ENCODE data around the gene RTN3. TPM values are rescaled to one million over a fixed set of nuclear protein-coding genes. Genes with fewer than 3 reads are reported as not detected.
A peak's percentile ranks its signal among the peaks of the same experiment; 100 is the strongest.

Gene RTN3
- total and polyA plus RNA-seq, 9 of the 15 experiments (the other 6 are each of a cell fraction or from before 2014, with no cell fraction given), result 41.6 to 169 (median 93.5) TPM

- no peaks in the 10 kb centered on the region for H4K20me1 ChIP-seq (replicated peaks; ENCODE audit: control insufficient read depth, insufficient read depth, low read length)
- TF ChIP-seq RNF219 (CRISPR knock-in tag; IDR thresholded peaks at IDR 0.05), result no peak
- TF ChIP-seq PURB (CRISPR knock-in tag; IDR thresholded peaks at IDR 0.05; ENCODE audit: low read depth), result no peak
- TF ChIP-seq CREB3L1 (IDR thresholded peaks at IDR 0.05; ENCODE audit: borderline replicate concordance, low read depth), result no peak
- TF ChIP-seq ZNF224 (CRISPR knock-in tag; IDR thresholded peaks at IDR 0.05), result no peak
- TF ChIP-seq EGR1 (conservative IDR thresholded peaks at IDR 0.05), result no peak
- TF ChIP-seq MYBL2 (IDR thresholded peaks at IDR 0.05; ENCODE audit: low read depth), result no peak
- TF ChIP-seq MYBL2 (CRISPR knock-in tag; IDR thresholded peaks at IDR 0.05; ENCODE audit: borderline replicate concordance), result no peak
- TF ChIP-seq HOXB6 (CRISPR knock-in tag; IDR thresholded peaks at IDR 0.05; ENCODE audit: borderline replicate concordance), result no peak
- TF ChIP-seq KLF6 (CRISPR knock-in tag; IDR thresholded peaks at IDR 0.05; ENCODE audit: borderline replicate concordance), result no peak
- TF ChIP-seq SNAPC5 (CRISPR knock-in tag; IDR thresholded peaks at IDR 0.05), result no peak
- ChIA-PET POLR2A (interaction anchor here (0.7 to 1.2 kb wide), 3 partner anchors 10 to 1183 kb away, joined by 3 to 5 read pairs (median 3); no protein-coding TSS in a partner anchor), CTCF (ENCODE audit: low intra/inter-chr PET ratio) (interaction anchor here (0.8 kb wide), 1 partner anchor 105 kb away, joined by 3 read pairs; no protein-coding TSS in a partner anchor)
- H3K4me1 ChIP-seq (replicated peaks in 1 of 2; ENCODE audit: control insufficient read depth in 2 of 2, insufficient read depth in 2 of 2, low read length in 2 of 2), result peaks cover 8 to 61% of the 10 kb centered on the region in 2 experiments
- no TSS peak for BruUV-seq (replicated peaks)
- ATAC-seq, result no peak
- no peak overlapping the region for H3K4me2 ChIP-seq (ENCODE audit: insufficient read depth, low read length)
- H3K36me3 ChIP-seq (ENCODE audit: control insufficient read depth, insufficient read depth, low read length), result peaks cover 23% of the 10 kb centered on the region; the same call in 1 of the 3 replicates
- H3K4me3 ChIP-seq, result no peak overlapping the region
- H3K9me3 ChIP-seq (replicated peaks; ENCODE audit: control insufficient read depth, insufficient read depth, low read depth, low read length), result no peaks in the 10 kb centered on the region
- no peaks in the 10 kb centered on the region for H3K27me3 ChIP-seq (ENCODE audit: control insufficient read depth in 2 of 2, insufficient read depth in 2 of 2, low read length in 2 of 2)
- DNase-seq (ENCODE audit: extremely low read depth in 1 of 4, low spot score in 3 of 4), result peak in 1 of 4 experiments; percentile 36
- H3K79me2 ChIP-seq (ENCODE audit: control insufficient read depth, insufficient read depth, low read length), result peaks cover 19% of the 10 kb centered on the region
- no peak for FAIRE-seq
- no peaks in the 10 kb centered on the region for H3K9me1 ChIP-seq (ENCODE audit: control insufficient read depth, insufficient read depth, low read length)
- intact Hi-C loops (cut with micrococcal nuclease), result loop anchor here (5.0 kb wide), 4 partner anchors 46 to 386 kb away; partner anchors contain the start of genes MARK2, RCOR2 and SPINDOC
- no peak overlapping the region for H2AFZ ChIP-seq (ENCODE audit: low read depth, low read length)
- 83% methylated on average over 5 of the region's 7 CpGs for WGBS (ENCODE audit: insufficient coverage, low coverage, missing lambda C conversion rate)
- peak overlapping the region in 1 of 2 experiments; percentile 73; a peak in 2 of 4 replicates for H3K9ac ChIP-seq (ENCODE audit: insufficient read depth in 1 of 2, low read depth in 2 of 2, low read length in 2 of 2)
- in situ Hi-C loops (cut with MboI), result loop anchor here (10.0 kb wide), 1 partner anchor 378 kb away; no protein-coding TSS in a partner anchor
- no peak overlapping the region for H3K27ac ChIP-seq (ENCODE audit: extremely low read depth, low read depth, low read length)
These were observed 85.4 kb downstream of the RTN3 start for GRCh38 chr11:63766531-63767235.

Measured in K562 (cell line).